IPS DF 6.9 (cell line): Measurements from ENCODE around the gene RNF208.

Experiments used
- DNase-seq: peaks from one replicate; pipeline ENCODE4 v3.0.0-alpha.2; 2013; ENCODE audit warnings: low read depth, low spot score
- H3K27ac ChIP-seq: one replicate; pipeline ENCODE4 v1.5.1; 2013; ENCODE audit warnings: low read length, control low read depth
- H3K27me3 ChIP-seq: 2 replicates; pipeline ENCODE4 v1.6.1; 2013; ENCODE audit warnings: mild to moderate bottlenecking, low read length; ENCODE audit not compliant: control insufficient read depth, insufficient read depth
- H3K36me3 ChIP-seq: 2 replicates; pipeline ENCODE4 v1.6.1; 2013; ENCODE audit warnings: low read length; ENCODE audit not compliant: control insufficient read depth, insufficient read depth
- H3K4me1 ChIP-seq: 2 replicates; pipeline ENCODE4 v1.6.1; 2013; ENCODE audit warnings: low read length; ENCODE audit not compliant: control insufficient read depth, insufficient read depth
- H3K4me3 ChIP-seq: 2 replicates; pipeline ENCODE4 v1.5.1; 2013; ENCODE audit warnings: mild to moderate bottlenecking, low read length
- H3K9me3 ChIP-seq: 2 replicates; pipeline ENCODE4 v1.6.1; 2013; ENCODE audit warnings: low read length, inconsistent platforms; ENCODE audit not compliant: control insufficient read depth, insufficient read depth
- WGBS: extraction: QIAGEN DNeasy Blood & Tissue Kit; methylation state at CpG from one replicate; pipeline ENCODE4 v1.1.7; 2013; ENCODE audit warnings: mixed read lengths, missing lambda C conversion rate; ENCODE audit not compliant: insufficient read length, insufficient coverage; 5-methylcytosine and 5-hydroxymethylcytosine counted together

The RNF208 gene

DNA sequence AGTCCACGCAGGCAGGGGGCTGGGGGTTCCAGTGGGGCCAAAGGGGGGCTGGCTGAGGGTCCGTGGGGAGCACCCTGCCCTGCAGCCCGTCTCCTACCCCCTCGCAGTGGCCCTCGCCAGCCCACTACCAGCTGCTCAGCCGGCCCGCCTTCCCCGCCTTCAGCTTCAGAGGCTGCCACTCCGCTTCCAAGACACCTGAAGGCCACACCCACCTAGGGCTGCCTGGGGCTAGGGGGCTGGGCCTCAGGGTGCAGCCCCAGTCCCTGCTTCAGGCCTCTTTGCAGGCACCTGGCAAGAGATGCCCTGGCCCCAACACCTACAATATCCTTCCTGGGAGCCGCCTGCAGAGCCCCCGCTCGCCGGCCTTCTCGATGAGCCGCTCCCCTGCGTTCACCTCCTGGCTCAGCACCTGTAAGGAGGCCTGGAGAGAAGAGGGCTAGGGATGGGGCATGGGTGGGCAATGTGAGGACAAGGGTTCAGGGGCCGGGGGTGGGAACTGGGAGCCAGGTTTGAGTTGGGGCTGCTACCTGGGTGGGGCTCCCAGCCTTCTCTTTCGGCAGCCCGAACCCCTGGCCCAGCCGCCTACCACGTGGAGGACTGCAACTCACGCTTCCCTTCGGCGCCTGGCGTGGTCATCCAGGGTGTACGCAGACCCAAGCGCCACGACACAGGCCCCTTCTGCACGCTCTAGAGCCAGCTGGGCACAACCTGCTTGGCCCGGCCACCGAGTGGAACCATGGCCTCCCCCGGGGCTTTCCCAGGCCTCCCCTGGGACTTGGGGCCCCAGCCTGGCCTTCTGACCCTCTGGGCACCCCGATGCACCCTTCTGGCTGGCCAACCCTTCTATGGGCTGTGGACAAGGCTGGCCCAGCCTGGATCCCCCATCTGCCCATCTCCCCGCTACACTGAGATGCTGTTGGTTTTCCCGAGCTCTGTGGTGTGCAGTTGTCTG, 30.8 kb upstream of the RNF208 start:
- peaks cover 7% of the 10 kb centered on the region for H3K4me1 ChIP-seq
- no peak overlapping the region for H3K4me3 ChIP-seq
- H3K36me3 ChIP-seq = peaks cover 3% of the 10 kb centered on the region
- no peak for DNase-seq
- no CpG with 5 or more reads among the region's 35 CpGs for WGBS
- H3K27ac ChIP-seq = no peak overlapping the region
- no peaks in the 10 kb centered on the region for H3K27me3 ChIP-seq
- H3K9me3 ChIP-seq = no peaks in the 10 kb centered on the region

- Histone ChIP-seq H3K4me3 (no peak overlapping the region), H3K4me1 (peaks cover 7% of the 10 kb centered on the region), H3K27ac (no peak overlapping the region), H3K27me3 (no peaks in the 10 kb centered on the region), H3K9me3 (no peaks in the 10 kb centered on the region), H3K36me3 (no peaks in the 10 kb centered on the region; the same call in 1 of the 2 replicates)
- no peak for DNase-seq
- no CpG with 5 or more reads among the region's 22 CpGs for WGBS
These were observed 29.6 kb upstream of the RNF208 start for GRCh38 chr9:137251490-137252268.

GRCh38 chr9:137251194-137251461, 29.1 kb upstream of the RNF208 start, which contains the start of gene STPG3:
STPG3 (plus strand) TSS chr9:137251286; CDS start chr9:137251287, 1 bp downstream.
- no peak for DNase-seq
- H3K9me3 ChIP-seq = no peaks in the 10 kb centered on the region
- no peak within 1 kb of the TSS for H3K27ac ChIP-seq
- WGBS = no CpG with 5 or more reads among the region's 4 CpGs
- no peaks in the 10 kb centered on the region; the same call in 1 of the 2 replicates for H3K36me3 ChIP-seq
- H3K27me3 ChIP-seq = no peaks in the 10 kb centered on the region
- peaks cover 7% of the 10 kb centered on the region for H3K4me1 ChIP-seq
- H3K4me3 ChIP-seq = no peak within 1 kb of the TSS

- Histone ChIP-seq H3K27me3 (no peaks in the 10 kb centered on the region), H3K9me3 (no peaks in the 10 kb centered on the region), H3K27ac (no peak overlapping the region), H3K36me3 (no peaks in the 10 kb centered on the region; the same call in 1 of the 2 replicates), H3K4me3 (no peak overlapping the region), H3K4me1 (peaks cover 7% of the 10 kb centered on the region)
- no CpG with 5 or more reads among the region's 18 CpGs for WGBS
- DNase-seq = no peak
These were observed 28.5 kb upstream of the RNF208 start for GRCh38 chr9:137250329-137251193.

DNA sequence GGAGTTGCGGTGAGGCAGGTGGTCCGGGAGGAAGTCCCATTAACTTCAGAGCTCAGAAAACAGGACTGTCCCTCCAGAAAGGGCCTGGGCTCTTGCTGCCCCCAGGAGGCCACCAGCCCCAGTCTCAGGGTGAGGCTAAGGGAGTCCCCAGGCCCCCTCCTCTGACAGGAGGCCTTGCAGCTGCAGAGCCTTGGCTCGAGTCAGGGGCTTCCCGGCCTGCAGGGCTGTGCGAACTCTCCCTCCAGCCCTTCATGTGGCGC, 25.8 kb upstream of the RNF208 start:
- WGBS = no CpG with 5 or more reads among the region's 6 CpGs
- Histone ChIP-seq H3K27me3 (no peaks in the 10 kb centered on the region), H3K36me3 (peaks cover 10% of the 10 kb centered on the region), H3K4me3 (no peak overlapping the region), H3K4me1 (peaks cover 10% of the 10 kb centered on the region), H3K9me3 (no peaks in the 10 kb centered on the region), H3K27ac (no peak overlapping the region)
- DNase-seq = no peak

DNA sequence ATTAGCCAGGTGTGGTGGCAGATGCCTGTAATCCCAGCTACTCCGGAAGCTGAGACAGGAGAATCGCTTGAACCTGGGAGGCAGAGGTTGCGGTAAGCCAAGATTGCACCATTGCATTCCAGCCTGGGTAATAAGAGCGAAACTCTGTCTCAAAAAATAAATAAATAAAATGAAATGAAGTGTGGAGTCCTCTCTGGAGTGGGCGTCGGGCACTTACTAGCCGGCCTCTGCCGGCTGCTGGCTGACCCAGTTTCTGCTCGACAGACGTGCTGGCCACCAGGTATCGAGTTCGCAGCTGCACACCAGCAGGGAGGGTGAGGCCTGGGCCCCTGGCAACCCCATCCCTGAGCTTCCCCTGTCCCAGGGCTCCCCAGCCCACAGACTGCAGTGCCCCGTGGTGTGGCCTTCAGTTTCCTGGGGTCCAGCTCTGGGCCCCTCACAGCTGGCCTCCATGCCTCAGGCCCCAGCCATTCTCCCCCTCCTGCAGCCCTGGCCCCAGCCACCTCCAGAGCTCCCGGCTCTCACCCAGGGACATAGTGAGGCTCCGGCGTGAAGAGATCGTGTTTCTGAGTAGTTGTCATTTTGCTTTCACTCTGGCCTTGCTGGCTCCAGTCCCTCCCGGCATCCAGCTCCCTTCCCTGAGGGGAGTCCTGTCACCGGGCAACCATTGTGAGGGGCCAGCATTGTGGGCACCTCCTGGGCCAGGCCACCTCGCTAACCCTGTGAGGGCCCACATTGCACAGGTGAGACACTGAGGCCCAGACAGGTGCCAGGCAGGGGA, 25.3 kb upstream of the RNF208 start:
- Histone ChIP-seq H3K27me3 (no peaks in the 10 kb centered on the region), H3K4me1 (peaks cover 10% of the 10 kb centered on the region), H3K36me3 (peaks cover 15% of the 10 kb centered on the region), H3K4me3 (no peak overlapping the region), H3K9me3 (no peaks in the 10 kb centered on the region), H3K27ac (no peak overlapping the region)
- DNase-seq = no peak
- WGBS = no CpG with 5 or more reads among the region's 20 CpGs

GRCh38 chr9:137245450-137246421, 23.7 kb upstream of the RNF208 start:
- WGBS = no CpG with 5 or more reads among the region's 25 CpGs
- no peaks in the 10 kb centered on the region for H3K9me3 ChIP-seq
- H3K4me1 ChIP-seq = peaks cover 5% of the 10 kb centered on the region; the same call in 1 of the 2 replicates
- no peak overlapping the region for H3K27ac ChIP-seq
- H3K36me3 ChIP-seq = peaks cover 15% of the 10 kb centered on the region
- H3K4me3 ChIP-seq = no peak overlapping the region
- DNase-seq = no peak
- H3K27me3 ChIP-seq = no peaks in the 10 kb centered on the region

- Histone ChIP-seq H3K9me3 (no peaks in the 10 kb centered on the region), H3K27ac (no peak overlapping the region), H3K4me3 (no peak overlapping the region), H3K36me3 (peaks cover 15% of the 10 kb centered on the region), H3K4me1 (peaks cover 3% of the 10 kb centered on the region; the same call in 1 of the 2 replicates), H3K27me3 (no peaks in the 10 kb centered on the region)
- no CpG with 5 or more reads among the region's 36 CpGs for WGBS
- DNase-seq = no peak
These were observed 22.7 kb upstream of the RNF208 start for GRCh38 chr9:137244486-137245449.
